Keratinocyte (primary cell): ENCODE results near the gene KMT2A. TPM values are rescaled to one million over a fixed set of nuclear protein-coding genes. Genes with fewer than 3 reads are reported as not detected.

Experiments
- DNase-seq: peaks from one replicate; pipeline ENCODE4 v3.0.0-alpha.2; 2011; ENCODE audit warnings: low read depth, missing footprints, low spot score
- FAIRE-seq: peaks from 2 replicates; lab custom pipeline; 2011; peaks lifted over from hg19 to GRCh38; lab: Jason Lieb, UNC
- H2AFZ ChIP-seq: 2 replicates; pipeline ENCODE4 v1.6.0; 2012; ENCODE audit warnings: low read length, control low read depth, inconsistent platforms; ENCODE audit not compliant: control insufficient read depth
- H3K27ac ChIP-seq: 2 replicates; pipeline ENCODE4 v1.5.1; 2011; ENCODE audit warnings: low read length; ENCODE audit not compliant: control insufficient read depth, insufficient read depth
- H3K27me3 ChIP-seq: 3 replicates; pipeline ENCODE4 v1.6.0; 2011; ENCODE audit warnings: low read length; ENCODE audit not compliant: control insufficient read depth, insufficient read depth; ENCODE audit errors: extremely low read depth
- H3K36me3 ChIP-seq, 2 experiments: 2 replicates in 1 of 2; 3 replicates in 1 of 2; pipeline ENCODE4 v1.5.1; 2011; ENCODE audit warnings: low read length in 2 of 2, mild to moderate bottlenecking in 1 of 2; ENCODE audit not compliant: control insufficient read depth in 2 of 2, insufficient read depth in 2 of 2; ENCODE audit errors: extremely low read depth in 1 of 2
- H3K4me1 ChIP-seq: 3 replicates; pipeline ENCODE4 v1.5.1; 2011; ENCODE audit warnings: low read length; ENCODE audit not compliant: control insufficient read depth, insufficient read depth; ENCODE audit errors: extremely low read depth
- H3K4me2 ChIP-seq: 3 replicates; pipeline ENCODE4 v1.6.0; 2011; ENCODE audit warnings: low read depth, low read length; ENCODE audit not compliant: control insufficient read depth, insufficient read depth; ENCODE audit errors: extremely low read depth
- H3K4me3 ChIP-seq, 3 experiments: fragments of 200-600 bp in 1 of 3; sonication (generic) in 1 of 3; 2 replicates in 2 of 3; 3 replicates in 1 of 3; pipeline ENCODE4 v1.5.1; 2011 to 2016; ENCODE audit warnings: low read length in 3 of 3, mild to moderate bottlenecking in 3 of 3, control low read depth in 2 of 3, inconsistent platforms in 1 of 3, low read depth in 1 of 3, mixed read lengths in 1 of 3, mixed run types in 1 of 3, moderate library complexity in 1 of 3; ENCODE audit not compliant: control insufficient read depth in 2 of 3, insufficient read depth in 2 of 3; ENCODE audit errors: extremely low read depth in 1 of 3
- H3K79me2 ChIP-seq: 2 replicates; pipeline ENCODE4 v1.6.0; 2012; ENCODE audit warnings: low read length; ENCODE audit not compliant: control insufficient read depth, insufficient read depth
- H3K9ac ChIP-seq: 3 replicates; pipeline ENCODE4 v1.6.0; 2011; ENCODE audit warnings: low read length; ENCODE audit not compliant: control insufficient read depth, insufficient read depth; ENCODE audit errors: extremely low read depth
- H3K9me1 ChIP-seq: 3 replicates; pipeline ENCODE4 v1.6.0; 2011; ENCODE audit warnings: low read length; ENCODE audit not compliant: control insufficient read depth, insufficient read depth; ENCODE audit errors: extremely low read depth
- H3K9me3 ChIP-seq: 2 replicates; pipeline ENCODE4 v1.5.1; 2012; ENCODE audit warnings: low read depth, low read length; ENCODE audit not compliant: control insufficient read depth
- H4K20me1 ChIP-seq: 3 replicates; pipeline ENCODE4 v1.6.0; 2011; ENCODE audit warnings: low read length; ENCODE audit not compliant: control insufficient read depth, insufficient read depth; ENCODE audit errors: extremely low read depth
- EZH2 ChIP-seq: IDR thresholded peaks from one replicate; pipeline ENCODE4 v1.6.1; 2012; ENCODE audit warnings: inconsistent platforms, mild to moderate bottlenecking, low read length, moderate library complexity
- dilution Hi-C: fragments of 300-500 bp; cut with MboI; formaldehyde crosslinking; loops from one replicate; pipeline ENCODE4 v1.7.0; 2020; ENCODE audit warnings: low sequenced_read_pairs; ENCODE audit not compliant: extremely low pct_ligation_motif_present
- polyA plus RNA-seq, 5 experiments: library from polyadenylated mRNA; depleted of rRNA in 3 of 5; stranded (reverse) in 3 of 5; stranded (forward) in 1 of 5; unstranded in 1 of 5; fragments of >200 nt; gene quantifications; 1 replicate in 1 of 5; 2 replicates in 3 of 5; 3 replicates in 1 of 5; pipeline versions ENCODE4 v1.2.1 to v1.2.3, GENCODE V29; 2011 to 2012; ENCODE audit warnings: missing spikeins in 2 of 5, low read depth in 1 of 5, low replicate concordance in 1 of 5
- TF ChIP-seq, protein P1 (sequence below), 3 experiments: IDR thresholded peaks in 1 of 3; conservative IDR thresholded peaks in 1 of 3; optimal IDR thresholded peaks in 1 of 3; 2 replicates in 2 of 3; 3 replicates in 1 of 3; pipeline versions ENCODE3 to v1.5.1; 2011; ENCODE audit warnings: low read length in 3 of 3, mild to moderate bottlenecking in 3 of 3, moderate library complexity in 2 of 3, control low read depth in 1 of 3, inconsistent platforms in 1 of 3; ENCODE audit not compliant: insufficient read depth in 2 of 3; ENCODE audit errors: extremely low read depth in 1 of 3

Gene KMT2A
- polyA plus RNA-seq, 1 donor (not counting 4 experiments of a cell fraction or from before 2014, with no cell fraction given) = 11.7 TPM

DNA sequence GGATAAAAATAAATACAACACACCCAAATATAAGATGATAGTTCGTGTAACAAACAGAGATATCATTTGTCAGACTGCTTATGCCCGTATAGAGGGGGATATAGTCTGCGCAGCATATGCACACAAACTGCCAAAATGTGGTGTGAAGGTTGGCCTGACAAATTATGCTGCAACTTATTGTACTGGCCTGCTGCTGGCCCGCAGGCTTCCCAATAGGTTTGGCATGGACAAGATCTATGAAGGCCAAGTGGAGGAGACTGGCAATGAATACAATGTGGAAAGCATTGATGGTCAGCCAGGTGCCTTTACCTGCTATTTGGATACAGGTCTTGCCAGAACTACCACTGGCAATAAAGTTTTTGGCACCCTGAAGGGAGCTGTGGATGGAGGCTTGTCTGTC, 124.5 kb downstream of the KMT2A start:
- no peak for FAIRE-seq
- H3K79me2 ChIP-seq = no peaks in the 10 kb centered on the region
- H3K4me2 ChIP-seq = no peak overlapping the region
- TF ChIP-seq EZH2 = no peak
- TF ChIP-seq, protein P1, sequence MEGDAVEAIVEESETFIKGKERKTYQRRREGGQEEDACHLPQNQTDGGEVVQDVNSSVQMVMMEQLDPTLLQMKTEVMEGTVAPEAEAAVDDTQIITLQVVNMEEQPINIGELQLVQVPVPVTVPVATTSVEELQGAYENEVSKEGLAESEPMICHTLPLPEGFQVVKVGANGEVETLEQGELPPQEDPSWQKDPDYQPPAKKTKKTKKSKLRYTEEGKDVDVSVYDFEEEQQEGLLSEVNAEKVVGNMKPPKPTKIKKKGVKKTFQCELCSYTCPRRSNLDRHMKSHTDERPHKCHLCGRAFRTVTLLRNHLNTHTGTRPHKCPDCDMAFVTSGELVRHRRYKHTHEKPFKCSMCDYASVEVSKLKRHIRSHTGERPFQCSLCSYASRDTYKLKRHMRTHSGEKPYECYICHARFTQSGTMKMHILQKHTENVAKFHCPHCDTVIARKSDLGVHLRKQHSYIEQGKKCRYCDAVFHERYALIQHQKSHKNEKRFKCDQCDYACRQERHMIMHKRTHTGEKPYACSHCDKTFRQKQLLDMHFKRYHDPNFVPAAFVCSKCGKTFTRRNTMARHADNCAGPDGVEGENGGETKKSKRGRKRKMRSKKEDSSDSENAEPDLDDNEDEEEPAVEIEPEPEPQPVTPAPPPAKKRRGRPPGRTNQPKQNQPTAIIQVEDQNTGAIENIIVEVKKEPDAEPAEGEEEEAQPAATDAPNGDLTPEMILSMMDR (optimal IDR thresholded peaks at IDR 0.05 in 1 of 3, IDR thresholded peaks at IDR 0.05 in 1 of 3, conservative IDR thresholded peaks at IDR 0.05 in 1 of 3; ENCODE audit: extremely low read depth in 1 of 3, insufficient read depth in 2 of 3, low read length in 3 of 3) = no peak
- dilution Hi-C loops = no loop called here
- no peak overlapping the region for H3K9ac ChIP-seq
- H3K27me3 ChIP-seq = no peaks in the 10 kb centered on the region
- H3K27ac ChIP-seq = no peak overlapping the region
- no peaks in the 10 kb centered on the region for H3K9me1 ChIP-seq
- H3K4me3 ChIP-seq = no peak overlapping the region
- H3K4me1 ChIP-seq = peaks cover 5% of the 10 kb centered on the region
- DNase-seq = no peak
- no peak overlapping the region for H2AFZ ChIP-seq
- H4K20me1 ChIP-seq = no peaks in the 10 kb centered on the region
- H3K36me3 ChIP-seq = peaks cover 3 to 8% of the 10 kb centered on the region in 2 experiments
- H3K9me3 ChIP-seq = no peaks in the 10 kb centered on the region

DNA sequence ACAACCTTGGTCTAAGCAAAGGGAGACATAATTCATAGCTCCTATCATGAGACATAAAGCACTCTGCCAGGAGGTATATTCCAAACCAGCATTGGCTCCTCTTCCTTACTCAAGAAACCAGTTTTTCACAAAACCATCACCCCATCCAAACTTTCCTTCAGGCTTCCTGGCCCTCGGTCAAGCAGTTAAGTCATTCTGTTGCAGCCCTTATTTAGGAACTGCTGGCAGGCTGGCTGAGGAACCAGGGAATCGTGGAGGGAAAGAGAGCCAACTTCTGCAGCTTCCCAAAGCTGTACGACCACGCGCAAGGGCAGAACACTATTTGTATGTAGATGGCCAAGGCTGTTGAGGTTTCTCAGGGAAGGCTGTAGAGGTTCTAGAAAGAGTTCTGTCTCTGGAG, 128.8 kb downstream of the KMT2A start:
- TF ChIP-seq EZH2 = no peak
- TF ChIP-seq, protein P1 (optimal IDR thresholded peaks at IDR 0.05 in 1 of 3, IDR thresholded peaks at IDR 0.05 in 1 of 3, conservative IDR thresholded peaks at IDR 0.05 in 1 of 3; ENCODE audit: extremely low read depth in 1 of 3, insufficient read depth in 2 of 3, low read length in 3 of 3) = no peak
- Histone ChIP-seq H3K9ac (peak overlapping the region; percentile 86), H3K4me2 (peak overlapping the region; percentile 95), H2AFZ (peak overlapping the region; percentile 1), H3K27ac (no peak overlapping the region), H3K36me3 (peaks cover 1 to 2% of the 10 kb centered on the region in 2 experiments), H3K79me2 (no peaks in the 10 kb centered on the region), H3K9me3 (no peaks in the 10 kb centered on the region), H3K4me1 (peaks cover 5% of the 10 kb centered on the region), H3K27me3 (no peaks in the 10 kb centered on the region), H3K4me3 (peak overlapping the region; percentile 13 to 78 (median 27)), H4K20me1 (no peaks in the 10 kb centered on the region), H3K9me1 (no peaks in the 10 kb centered on the region)
- dilution Hi-C loops = no loop called here
- no peak for DNase-seq
- FAIRE-seq = no peak
